ENCODE data around the gene KRTAP5-1. TPM values are rescaled to one million over a fixed set of nuclear protein-coding genes. Genes with fewer than 3 reads are reported as not detected.
"Not testable (repeated sequence)": the region's sequence is repeated elsewhere in the genome, so short reads cannot be mapped to it uniquely, and the experiment has no call there.

Gene KRTAP5-1
- total RNA-seq, 1 experiment from 2014 or later, result not detected

- Mint-ChIP-seq H3K9me3 (ENCODE audit: low read depth, unreplicated experiment) (no peaks in the 10 kb centered on the region), H3K36me3 (ENCODE audit: insufficient read depth, unreplicated experiment) (no peaks in the 10 kb centered on the region), H3K4me1 (ENCODE audit: low read depth, unreplicated experiment) (peaks cover 7% of the 10 kb centered on the region), H3K4me3 (ENCODE audit: low read depth, unreplicated experiment) (no peak overlapping the region), H3K27me3 (ENCODE audit: unreplicated experiment) (peaks cover 39% of the 10 kb centered on the region), H3K27ac (ENCODE audit: unreplicated experiment) (no peak overlapping the region)
- intact Hi-C loops (cut with micrococcal nuclease; ENCODE audit: unreplicated experiment), result no loop called here
- CTCF ChIA-PET, result interaction anchor here (0.6 kb wide), 1 partner anchor 682 kb away, joined by 4 read pairs; no protein-coding TSS in a partner anchor
- no peak for TF ChIP-seq CTCF (IDR thresholded peaks at IDR 0.05; ENCODE audit: unreplicated experiment)
- BruUV-seq (replicated peaks), result no TSS peak
- no peak for DNase-seq
Measured at GRCh38 chr11:1589996-1590395, 4.9 kb upstream of the KRTAP5-1 start.

GRCh38 chr11:1589191-1589963 is 4.3 kb upstream of the KRTAP5-1 start:
- H3K27me3 Mint-ChIP-seq (ENCODE audit: unreplicated experiment), result peaks cover 33% of the 10 kb centered on the region
- BruUV-seq (replicated peaks); intact Hi-C loops (cut with micrococcal nuclease; ENCODE audit: unreplicated experiment); H3K4me1 Mint-ChIP-seq (ENCODE audit: low read depth, unreplicated experiment); H3K9me3 Mint-ChIP-seq (ENCODE audit: low read depth, unreplicated experiment); H3K36me3 Mint-ChIP-seq (ENCODE audit: insufficient read depth, unreplicated experiment); H3K27ac Mint-ChIP-seq (ENCODE audit: unreplicated experiment); DNase-seq; H3K4me3 Mint-ChIP-seq (ENCODE audit: low read depth, unreplicated experiment): not testable (repeated sequence)
- CTCF ChIA-PET, result interaction anchor here (0.6 kb wide), 1 partner anchor 682 kb away, joined by 4 read pairs; no protein-coding TSS in a partner anchor

GRCh38 chr11:1586699-1587098 is 1.6 kb upstream of the KRTAP5-1 start:
- BruUV-seq (replicated peaks), result no TSS peak
- Mint-ChIP-seq H3K27me3 (ENCODE audit: unreplicated experiment) (peaks cover 11% of the 10 kb centered on the region), H3K36me3 (ENCODE audit: insufficient read depth, unreplicated experiment) (no peaks in the 10 kb centered on the region), H3K27ac (ENCODE audit: unreplicated experiment) (no peak overlapping the region), H3K4me3 (ENCODE audit: low read depth, unreplicated experiment) (no peak overlapping the region), H3K9me3 (ENCODE audit: low read depth, unreplicated experiment) (no peaks in the 10 kb centered on the region), H3K4me1 (ENCODE audit: low read depth, unreplicated experiment) (peaks cover 7% of the 10 kb centered on the region)
- intact Hi-C loops (cut with micrococcal nuclease; ENCODE audit: unreplicated experiment), result no loop called here
- DNase-seq, result no peak
- TF ChIP-seq CTCF (IDR thresholded peaks at IDR 0.05; ENCODE audit: unreplicated experiment), result no peak
- CTCF ChIA-PET, result no interaction called here

DNA sequence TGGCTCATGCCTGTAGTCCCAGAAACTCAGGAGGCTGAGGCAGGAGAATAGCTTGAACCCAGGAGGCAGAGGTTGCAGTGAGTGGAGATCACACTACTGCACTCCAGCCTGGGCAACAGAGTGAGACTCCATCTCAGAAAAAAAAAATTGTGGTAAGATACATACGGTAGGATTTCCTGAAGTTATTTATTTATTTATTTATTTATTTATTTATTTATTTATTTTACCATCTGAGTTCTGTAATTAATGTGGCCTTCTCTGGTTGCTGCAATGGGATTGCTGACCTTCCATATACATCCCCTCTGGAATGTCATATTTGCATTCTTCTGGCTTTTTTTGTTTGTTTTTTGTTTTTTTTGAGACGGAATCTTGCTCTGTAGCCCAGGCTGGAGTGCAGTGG is 2.2 kb downstream of the KRTAP5-1 start:
- intact Hi-C loops (cut with micrococcal nuclease; ENCODE audit: unreplicated experiment); H3K27me3 Mint-ChIP-seq (ENCODE audit: unreplicated experiment); H3K9me3 Mint-ChIP-seq (ENCODE audit: low read depth, unreplicated experiment); DNase-seq; H3K4me3 Mint-ChIP-seq (ENCODE audit: low read depth, unreplicated experiment); H3K4me1 Mint-ChIP-seq (ENCODE audit: low read depth, unreplicated experiment); H3K27ac Mint-ChIP-seq (ENCODE audit: unreplicated experiment); BruUV-seq (replicated peaks); H3K36me3 Mint-ChIP-seq (ENCODE audit: insufficient read depth, unreplicated experiment): not testable (repeated sequence)
- CTCF ChIA-PET, result interaction anchor here (0.6 to 1.5 kb wide), 2 partner anchors 9 to 541 kb away, joined by 3 to 5 read pairs; no protein-coding TSS in a partner anchor

- Mint-ChIP-seq H3K4me3 (ENCODE audit: low read depth, unreplicated experiment) (no peak overlapping the region), H3K9me3 (ENCODE audit: low read depth, unreplicated experiment) (peaks cover 3% of the 10 kb centered on the region), H3K36me3 (ENCODE audit: insufficient read depth, unreplicated experiment) (peaks cover 4% of the 10 kb centered on the region), H3K27me3 (ENCODE audit: unreplicated experiment) (no peaks in the 10 kb centered on the region), H3K4me1 (ENCODE audit: low read depth, unreplicated experiment) (no peaks in the 10 kb centered on the region), H3K27ac (ENCODE audit: unreplicated experiment) (no peak overlapping the region)
- no peak for TF ChIP-seq CTCF (IDR thresholded peaks at IDR 0.05; ENCODE audit: unreplicated experiment)
- BruUV-seq (replicated peaks), result no TSS peak
- intact Hi-C loops (cut with micrococcal nuclease; ENCODE audit: unreplicated experiment), result no loop called here
- CTCF ChIA-PET, result interaction anchor here (1.5 kb wide), 1 partner anchor 8 kb away, joined by 5 read pairs; no protein-coding TSS in a partner anchor
- DNase-seq, result no peak
Measured at GRCh38 chr11:1581976-1582375, 3.1 kb downstream of the KRTAP5-1 start.
